Measurements from ENCODE around the gene SYCE3. TPM values are rescaled to one million over a fixed set of nuclear protein-coding genes. Genes with fewer than 3 reads are reported as not detected.
A peak's percentile ranks its signal among the peaks of the same experiment; 100 is the strongest.
"Not testable (repeated sequence)": the region's sequence is repeated elsewhere in the genome, so short reads cannot be mapped to it uniquely, and the experiment has no call there.

SYCE3 gene
- total RNA-seq, 1 donor from 2014 or later = not detected

- H3K27ac ChIP-seq = no peak overlapping the region
- H3K4me3 ChIP-seq = no peak overlapping the region
- no peak overlapping the region for H3K9ac ChIP-seq
- no peak overlapping the region for H2AFZ ChIP-seq (replicated peaks)
- Mint-ChIP-seq H3K9me3 (peaks cover 2% of the 10 kb centered on the region), H3K4me3 (no peak overlapping the region), H3K27me3 (ENCODE audit: insufficient read depth, low read depth) (peaks cover 33% of the 10 kb centered on the region), H3K27ac (no peak overlapping the region), H3K36me3 (no peaks in the 10 kb centered on the region), H3K4me1 (peaks cover 27% of the 10 kb centered on the region)
- no peak for DNase-seq (ENCODE audit: low spot score)
- no peaks in the 10 kb centered on the region for H3K79me2 ChIP-seq (ENCODE audit: low read depth)
- H3F3A ChIP-seq (ENCODE audit: low read depth) = peaks cover 21% of the 10 kb centered on the region
- peaks cover 11% of the 10 kb centered on the region for H4K20me1 ChIP-seq (ENCODE audit: low read depth)
- no peak for TF ChIP-seq EZH2 (IDR thresholded peaks at IDR 0.05)
- TF ChIP-seq CTCF (IDR thresholded peaks at IDR 0.05) = no peak
- no peak for TF ChIP-seq EZH2phosphoT487 (IDR thresholded peaks at IDR 0.05)
- H3K9me3 ChIP-seq (ENCODE audit: low read depth) = no peaks in the 10 kb centered on the region
- peaks cover 17% of the 10 kb centered on the region for H3K4me1 ChIP-seq
- no peak overlapping the region for H3K4me2 ChIP-seq
- no peaks in the 10 kb centered on the region for H3K36me3 ChIP-seq
- H3K27me3 ChIP-seq = peaks cover 42% of the 10 kb centered on the region
Measured at GRCh38 chr22:50535113-50535512, 27.6 kb downstream of the SYCE3 start.

GRCh38 chr22:50533856-50534711 is 28.6 kb downstream of the SYCE3 start:
- not testable (repeated sequence) for H3K36me3 ChIP-seq; H3K36me3 Mint-ChIP-seq; H3K9me3 ChIP-seq (ENCODE audit: low read depth); H3K9ac ChIP-seq; H3K4me2 ChIP-seq; H3K79me2 ChIP-seq (ENCODE audit: low read depth); H2AFZ ChIP-seq (replicated peaks); H3K9me3 Mint-ChIP-seq; H3K27ac ChIP-seq; DNase-seq (ENCODE audit: low spot score); H3K4me3 ChIP-seq
- Mint-ChIP-seq H3K4me1 (peaks cover 27% of the 10 kb centered on the region), H3K27me3 (ENCODE audit: insufficient read depth, low read depth) (peaks cover 39% of the 10 kb centered on the region), H3K4me3 (peak overlapping the region; percentile 71), H3K27ac (peak overlapping the region; percentile 28)
- Histone ChIP-seq H3F3A (ENCODE audit: low read depth) (peaks cover 31% of the 10 kb centered on the region), H4K20me1 (ENCODE audit: low read depth) (peaks cover 21% of the 10 kb centered on the region), H3K4me1 (peaks cover 17% of the 10 kb centered on the region), H3K27me3 (peaks cover 52% of the 10 kb centered on the region)

- Histone ChIP-seq H3K27me3 (peaks cover 62% of the 10 kb centered on the region), H3K4me1 (peaks cover 17% of the 10 kb centered on the region), H3K9me3 (ENCODE audit: low read depth) (no peaks in the 10 kb centered on the region), H3K4me2 (peak overlapping the region; percentile 91), H2AFZ (replicated peaks) (no peak overlapping the region), H3K4me3 (peak overlapping the region; percentile 66), H3K27ac (no peak overlapping the region), H3F3A (ENCODE audit: low read depth) (peaks cover 39% of the 10 kb centered on the region), H3K79me2 (ENCODE audit: low read depth) (no peaks in the 10 kb centered on the region), H3K9ac (no peak overlapping the region), H3K36me3 (no peaks in the 10 kb centered on the region), H4K20me1 (ENCODE audit: low read depth) (peaks cover 31% of the 10 kb centered on the region)
- Mint-ChIP-seq H3K36me3 (no peaks in the 10 kb centered on the region), H3K4me3 (peak overlapping the region; percentile 83), H3K27ac (peak overlapping the region; percentile 18), H3K4me1 (peaks cover 25% of the 10 kb centered on the region), H3K9me3 (peaks cover 2% of the 10 kb centered on the region), H3K27me3 (ENCODE audit: insufficient read depth, low read depth) (peaks cover 46% of the 10 kb centered on the region)
- no peak for TF ChIP-seq CTCF (IDR thresholded peaks at IDR 0.05)
- TF ChIP-seq EZH2phosphoT487 (IDR thresholded peaks at IDR 0.05) = no peak
- TF ChIP-seq EZH2 (IDR thresholded peaks at IDR 0.05) = no peak
- DNase-seq (ENCODE audit: low spot score) = no peak
Measured at GRCh38 chr22:50532824-50533796, 29.6 kb downstream of the SYCE3 start.
